ENCODE results near the gene CFAP298. TPM values are rescaled to one million over a fixed set of nuclear protein-coding genes. Genes with fewer than 3 reads are reported as not detected.
A peak's percentile ranks its signal among the peaks of the same experiment; 100 is the strongest.
"Not testable (repeated sequence)": the region's sequence is repeated elsewhere in the genome, so short reads cannot be mapped to it uniquely, and the experiment has no call there.

The CFAP298 gene
- total RNA-seq, 1 experiment from 2014 or later: 35.5 TPM

GRCh38 chr21:32613436-32614043, 1.4 kb upstream of the CFAP298 start:
- POLR2A ChIA-PET (ENCODE audit: unreplicated experiment): no interaction called here
- no peak for TF ChIP-seq EZH2 (IDR thresholded peaks at IDR 0.05; ENCODE audit: low read depth)
- TF ChIP-seq, protein P1, sequence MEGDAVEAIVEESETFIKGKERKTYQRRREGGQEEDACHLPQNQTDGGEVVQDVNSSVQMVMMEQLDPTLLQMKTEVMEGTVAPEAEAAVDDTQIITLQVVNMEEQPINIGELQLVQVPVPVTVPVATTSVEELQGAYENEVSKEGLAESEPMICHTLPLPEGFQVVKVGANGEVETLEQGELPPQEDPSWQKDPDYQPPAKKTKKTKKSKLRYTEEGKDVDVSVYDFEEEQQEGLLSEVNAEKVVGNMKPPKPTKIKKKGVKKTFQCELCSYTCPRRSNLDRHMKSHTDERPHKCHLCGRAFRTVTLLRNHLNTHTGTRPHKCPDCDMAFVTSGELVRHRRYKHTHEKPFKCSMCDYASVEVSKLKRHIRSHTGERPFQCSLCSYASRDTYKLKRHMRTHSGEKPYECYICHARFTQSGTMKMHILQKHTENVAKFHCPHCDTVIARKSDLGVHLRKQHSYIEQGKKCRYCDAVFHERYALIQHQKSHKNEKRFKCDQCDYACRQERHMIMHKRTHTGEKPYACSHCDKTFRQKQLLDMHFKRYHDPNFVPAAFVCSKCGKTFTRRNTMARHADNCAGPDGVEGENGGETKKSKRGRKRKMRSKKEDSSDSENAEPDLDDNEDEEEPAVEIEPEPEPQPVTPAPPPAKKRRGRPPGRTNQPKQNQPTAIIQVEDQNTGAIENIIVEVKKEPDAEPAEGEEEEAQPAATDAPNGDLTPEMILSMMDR (conservative IDR thresholded peaks at IDR 0.05): no peak
- Histone ChIP-seq H3K36me3 (ENCODE audit: low read depth) (no peaks in the 10 kb centered on the region), H3K4me2 (peak overlapping the region; percentile 92), H3K27ac (no peak overlapping the region), H3K27me3 (ENCODE audit: insufficient read depth, low read depth) (no peaks in the 10 kb centered on the region), H3K4me1 (replicated peaks; ENCODE audit: insufficient read depth) (peaks cover 8% of the 10 kb centered on the region; the same call in 1 of the 2 replicates), H2AFZ (peak overlapping the region; percentile 96), H3K4me3 (peak overlapping the region; percentile 90), H3F3A (ENCODE audit: insufficient read depth, low read depth) (peaks cover 15% of the 10 kb centered on the region; the same call in 1 of the 2 replicates), H3K9me2 (ENCODE audit: insufficient read depth) (no peaks in the 10 kb centered on the region), H4K20me1 (ENCODE audit: insufficient read depth) (no peaks in the 10 kb centered on the region), H3K79me2 (ENCODE audit: low read depth) (peaks cover 22% of the 10 kb centered on the region), H3K9me3 (ENCODE audit: insufficient read depth, low read depth) (no peaks in the 10 kb centered on the region)
- intact Hi-C loops (cut with micrococcal nuclease; ENCODE audit: unreplicated experiment): no loop called here
- CTCF ChIA-PET: no interaction called here
- no peak for DNase-seq
- no TSS peak for BruUV-seq (replicated peaks)

GRCh38 chr21:32612999-32613337, 791 bp upstream of the CFAP298 start:
- intact Hi-C loops (cut with micrococcal nuclease; ENCODE audit: unreplicated experiment): loop anchor here (1.0 kb wide), 1 partner anchor 115 kb away; the partner anchor contains the start of gene SYNJ1
- ChIA-PET CTCF (no interaction called here), POLR2A (ENCODE audit: unreplicated experiment) (interaction anchor here (0.6 kb wide), 1 partner anchor 11 kb away, joined by 5 read pairs; no protein-coding TSS in a partner anchor)
- Histone ChIP-seq H3K79me2 (ENCODE audit: low read depth) (peaks cover 22% of the 10 kb centered on the region), H3K27me3 (ENCODE audit: insufficient read depth, low read depth) (no peaks in the 10 kb centered on the region), H2AFZ (peak overlapping the region; percentile 96), H3K27ac (peak overlapping the region; percentile 68), H4K20me1 (ENCODE audit: insufficient read depth) (no peaks in the 10 kb centered on the region), H3F3A (ENCODE audit: insufficient read depth, low read depth) (peaks cover 15% of the 10 kb centered on the region; the same call in 1 of the 2 replicates), H3K36me3 (ENCODE audit: low read depth) (no peaks in the 10 kb centered on the region), H3K4me3 (peak overlapping the region; percentile 90), H3K4me2 (peak overlapping the region; percentile 92), H3K9me3 (ENCODE audit: insufficient read depth, low read depth) (no peaks in the 10 kb centered on the region), H3K9me2 (ENCODE audit: insufficient read depth) (no peaks in the 10 kb centered on the region), H3K4me1 (replicated peaks; ENCODE audit: insufficient read depth) (peaks cover 8% of the 10 kb centered on the region; the same call in 1 of the 2 replicates)
- no peak for TF ChIP-seq EZH2 (IDR thresholded peaks at IDR 0.05; ENCODE audit: low read depth)
- TF ChIP-seq, protein P1 (conservative IDR thresholded peaks at IDR 0.05): no peak
- TSS peak; percentile 86 for BruUV-seq (replicated peaks)
- DNase-seq: no peak

DNA sequence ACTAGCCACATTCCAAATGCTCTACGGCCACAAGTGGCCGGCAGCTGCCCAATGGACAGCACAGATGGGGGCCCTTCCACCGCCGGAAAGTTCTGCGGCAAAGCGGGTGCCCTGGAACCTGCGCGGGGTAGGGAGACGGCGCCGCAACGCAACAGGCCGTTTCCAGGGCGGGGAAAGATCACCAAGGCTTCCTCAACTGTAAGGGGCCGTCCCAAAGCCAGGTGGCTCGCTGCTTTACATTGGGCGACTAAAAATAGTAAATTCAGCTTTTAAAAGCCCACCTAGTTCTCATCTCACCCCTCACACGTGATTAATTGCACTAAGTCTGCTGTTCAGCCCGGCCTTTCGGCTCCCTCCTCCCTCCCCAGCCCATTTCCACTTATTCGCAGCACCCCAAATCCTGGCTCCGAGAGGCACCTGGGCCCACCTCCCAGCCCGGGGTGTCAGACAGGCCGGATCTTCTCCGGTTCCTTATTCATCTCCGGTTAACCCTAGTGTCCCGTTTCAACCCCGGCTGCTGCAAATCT, 643 bp downstream of the CFAP298 start:
- ChIA-PET CTCF (no interaction called here), POLR2A (ENCODE audit: unreplicated experiment) (interaction anchor here (0.7 kb wide), 1 partner anchor 544 kb away, joined by 5 read pairs; no protein-coding TSS in a partner anchor)
- BruUV-seq (replicated peaks): TSS peak; percentile 25
- Histone ChIP-seq H2AFZ (peak overlapping the region; percentile 96), H3K27ac (peak overlapping the region; percentile 68), H3K9me2 (ENCODE audit: insufficient read depth) (no peaks in the 10 kb centered on the region), H4K20me1 (ENCODE audit: insufficient read depth) (no peaks in the 10 kb centered on the region), H3K4me3 (peak overlapping the region; percentile 90), H3K27me3 (ENCODE audit: insufficient read depth, low read depth) (no peaks in the 10 kb centered on the region), H3K4me1 (replicated peaks; ENCODE audit: insufficient read depth) (peaks cover 8% of the 10 kb centered on the region; the same call in 1 of the 2 replicates), H3K4me2 (peak overlapping the region; percentile 92), H3K79me2 (ENCODE audit: low read depth) (peaks cover 22% of the 10 kb centered on the region), H3F3A (ENCODE audit: insufficient read depth, low read depth) (peaks cover 15% of the 10 kb centered on the region; the same call in 1 of the 2 replicates), H3K9me3 (ENCODE audit: insufficient read depth, low read depth) (no peaks in the 10 kb centered on the region), H3K36me3 (ENCODE audit: low read depth) (peaks cover 3% of the 10 kb centered on the region; the same call in 1 of the 2 replicates)
- intact Hi-C loops (cut with micrococcal nuclease; ENCODE audit: unreplicated experiment): no loop called here
- peak in 1 of 2 experiments; percentile 23 for DNase-seq
- no peak for TF ChIP-seq EZH2 (IDR thresholded peaks at IDR 0.05; ENCODE audit: low read depth)
- TF ChIP-seq, protein P1 (conservative IDR thresholded peaks at IDR 0.05): no peak

DNA sequence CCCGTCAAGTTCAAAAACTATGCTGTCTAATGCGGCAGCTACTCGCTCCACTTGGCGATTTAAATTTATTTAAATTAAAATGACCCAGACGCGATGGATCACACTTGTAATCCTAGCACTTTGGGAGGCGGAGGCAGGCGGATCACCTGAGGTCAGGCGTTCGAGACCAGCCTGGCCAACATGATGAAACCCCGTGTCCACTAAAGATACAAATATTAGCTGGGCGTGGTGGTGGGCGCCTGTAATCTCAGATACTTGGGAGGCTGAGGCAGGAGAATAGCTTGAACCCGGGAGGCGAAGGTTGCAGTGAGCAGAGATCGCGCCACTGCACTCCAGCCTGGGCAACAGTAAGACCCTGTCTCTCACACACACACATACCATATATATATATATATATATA, 1.2 kb downstream of the CFAP298 start:
- Histone ChIP-seq H3K4me3 (peak overlapping the region; percentile 90), H3K4me2 (peak overlapping the region; percentile 92), H3K79me2 (ENCODE audit: low read depth) (peaks cover 22% of the 10 kb centered on the region), H3F3A (ENCODE audit: insufficient read depth, low read depth) (peaks cover 15% of the 10 kb centered on the region; the same call in 1 of the 2 replicates)
- BruUV-seq (replicated peaks); H3K36me3 ChIP-seq (ENCODE audit: low read depth); H4K20me1 ChIP-seq (ENCODE audit: insufficient read depth); H3K27ac ChIP-seq; DNase-seq; H3K9me2 ChIP-seq (ENCODE audit: insufficient read depth); H3K4me1 ChIP-seq (replicated peaks; ENCODE audit: insufficient read depth); H3K27me3 ChIP-seq (ENCODE audit: insufficient read depth, low read depth); POLR2A ChIA-PET (ENCODE audit: unreplicated experiment); H2AFZ ChIP-seq; intact Hi-C loops (cut with micrococcal nuclease; ENCODE audit: unreplicated experiment); H3K9me3 ChIP-seq (ENCODE audit: insufficient read depth, low read depth); CTCF ChIA-PET: not testable (repeated sequence)
